GM18873 (cell line): ENCODE measurements around the gene SUPT5H.

Experiments used
- ATAC-seq: cut with Tn5 transposase; IDR thresholded peaks from one replicate; pipeline ENCODE4 v1.9.1; 2021; ENCODE audit warnings: mild to moderate bottlenecking, moderate library complexity, moderate number of reproducible peaks; ENCODE audit not compliant: unreplicated experiment, low FRiP score

SUPT5H gene

DNA sequence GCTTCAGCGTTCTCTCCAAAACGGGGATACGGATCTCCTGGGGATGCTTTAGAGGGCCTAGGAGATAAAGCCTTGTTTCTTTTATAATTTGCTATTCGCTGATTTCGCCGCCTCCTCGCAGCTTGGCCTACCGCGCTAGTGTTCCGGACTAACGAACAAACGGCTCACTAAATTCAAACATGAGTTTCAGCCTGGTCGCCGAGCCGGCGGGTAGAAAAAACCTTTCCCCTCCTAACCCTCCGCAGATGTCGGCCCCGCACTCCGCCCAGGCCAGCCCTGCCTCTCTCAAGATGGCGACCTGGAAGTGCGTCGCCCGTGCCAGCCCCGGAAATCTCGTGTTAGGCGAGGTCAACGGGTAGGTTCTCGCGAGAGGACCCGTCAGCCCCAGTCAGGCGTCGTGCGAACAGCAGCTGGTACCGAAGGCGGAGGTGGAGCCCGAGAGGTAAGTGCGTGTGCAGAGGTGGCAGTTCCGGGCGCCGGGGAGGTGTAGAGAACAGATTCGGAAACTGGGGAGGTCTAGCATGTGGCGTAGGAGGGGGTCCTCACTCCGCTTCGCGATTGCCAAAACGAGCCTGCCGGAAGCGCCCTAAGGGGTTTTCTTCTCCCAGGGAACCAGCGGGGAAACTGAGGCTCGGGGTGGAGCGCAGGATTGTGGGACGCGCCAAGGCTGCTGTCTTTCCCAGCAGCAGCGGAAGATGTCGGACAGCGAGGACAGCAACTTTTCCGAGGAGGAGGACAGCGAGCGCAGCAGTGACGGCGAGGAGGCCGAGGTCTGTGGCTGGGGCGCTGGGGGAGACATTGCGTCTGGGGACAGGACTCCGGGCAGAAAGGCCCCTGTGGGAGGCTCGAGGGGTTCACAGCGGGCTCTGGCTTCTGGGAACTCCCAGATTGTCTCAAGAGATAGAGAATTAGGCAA lies at the start of gene SUPT5H:
SUPT5H (plus strand) TSS at position 387 of the 916 bp plus-strand sequence; CDS start at position 696, 309 bp downstream.
- peak; percentile 75 for ATAC-seq

DNA sequence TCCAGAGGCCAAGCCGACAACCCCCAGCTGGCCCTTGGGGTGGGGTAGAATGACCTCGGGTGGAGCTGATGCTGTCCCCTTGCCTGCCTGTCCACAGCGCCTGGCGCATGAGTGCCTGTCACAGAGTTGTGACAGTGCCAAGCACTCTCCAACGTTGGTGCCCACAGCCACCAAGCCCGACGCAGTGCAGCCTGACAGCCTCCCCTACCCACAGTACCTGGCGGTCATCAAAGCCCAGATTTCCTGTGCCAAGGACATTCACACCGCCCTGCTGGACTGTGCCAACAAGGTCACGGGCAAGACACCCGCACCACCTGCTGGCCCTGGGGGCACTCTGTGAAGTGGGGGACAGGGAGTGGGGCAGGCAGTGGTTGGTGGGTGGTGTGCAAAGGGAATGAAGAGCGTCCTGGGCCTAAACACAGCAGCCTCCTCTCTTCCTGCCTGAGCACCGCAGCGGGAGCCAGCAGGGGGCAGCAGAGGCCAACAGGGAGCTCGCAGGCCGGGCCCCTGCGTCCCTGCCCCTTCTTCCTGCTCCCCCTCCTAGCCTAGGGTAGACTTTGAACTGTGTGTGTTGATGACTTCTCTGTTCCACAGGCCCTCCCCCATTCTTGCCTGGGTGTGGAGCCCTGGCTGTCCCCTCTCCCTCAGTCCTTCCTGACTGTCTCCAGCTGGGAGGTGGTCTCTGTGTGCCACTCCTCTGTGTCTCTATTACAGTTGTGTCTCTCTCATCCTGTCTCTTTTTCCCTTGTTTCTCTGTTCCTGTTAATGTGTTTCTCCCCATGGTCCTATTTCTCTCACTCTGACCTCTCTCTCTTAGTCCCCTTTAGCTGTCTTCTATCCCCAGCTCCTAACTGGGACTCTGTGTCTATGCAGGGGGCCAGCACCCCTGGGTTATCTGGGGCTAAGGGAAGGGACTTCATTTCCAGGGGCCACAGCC lies 47.8 kb upstream of the SUPT5H start:
- ATAC-seq, result no peak

DNA sequence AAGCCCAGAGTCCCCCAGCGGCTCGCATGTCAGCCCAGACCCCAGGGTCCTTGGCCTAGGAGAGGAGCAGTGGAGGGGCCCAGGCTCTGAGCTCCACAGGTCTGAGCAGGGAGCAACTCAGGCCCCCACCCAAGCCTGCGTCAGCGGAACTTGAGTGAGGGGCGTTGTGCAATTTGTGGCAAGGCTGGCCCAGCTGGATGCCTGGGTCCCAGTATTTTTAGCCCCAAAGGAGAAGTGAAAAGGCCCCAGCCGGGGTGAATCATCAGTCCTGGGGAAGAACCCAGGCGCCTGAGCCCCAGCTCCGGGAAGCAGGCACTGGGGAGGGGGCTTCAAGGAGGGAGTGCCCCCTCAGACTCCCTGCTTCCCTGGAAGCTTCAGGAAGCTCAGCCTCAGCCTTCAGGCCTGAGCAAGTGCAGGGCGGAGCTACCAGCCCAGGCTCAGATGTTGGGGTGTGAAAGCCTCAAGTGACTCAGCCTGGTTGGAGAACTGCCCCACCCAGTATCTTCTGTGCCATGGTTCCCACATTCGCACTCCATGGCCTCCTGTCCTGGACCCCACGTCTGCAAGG lies 47.0 kb upstream of the SUPT5H start:
- ATAC-seq, result no peak

GRCh38 chr19:39399668-39400050 lies 45.7 kb upstream of the SUPT5H start:
- no peak for ATAC-seq

DNA sequence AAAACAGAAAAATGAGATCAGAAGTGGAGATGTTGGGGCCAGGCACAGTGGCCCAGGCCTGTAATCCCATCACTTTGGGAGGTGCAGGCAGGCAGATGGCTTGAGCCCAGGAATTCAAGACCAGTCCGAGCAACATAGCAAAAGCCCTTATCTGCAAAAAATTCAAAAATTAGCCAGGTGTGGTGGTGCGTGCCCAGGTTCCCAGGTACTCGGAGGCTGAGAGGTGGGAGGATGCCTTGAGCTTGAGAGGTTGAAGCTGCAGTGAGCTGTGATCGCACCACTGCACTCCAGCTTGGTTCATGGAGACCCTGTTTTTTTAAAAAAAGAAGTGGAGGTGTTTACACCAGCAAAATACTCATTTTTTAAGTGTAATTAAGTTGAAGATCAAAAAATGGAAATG lies 45.3 kb upstream of the SUPT5H start:
- no peak for ATAC-seq

DNA sequence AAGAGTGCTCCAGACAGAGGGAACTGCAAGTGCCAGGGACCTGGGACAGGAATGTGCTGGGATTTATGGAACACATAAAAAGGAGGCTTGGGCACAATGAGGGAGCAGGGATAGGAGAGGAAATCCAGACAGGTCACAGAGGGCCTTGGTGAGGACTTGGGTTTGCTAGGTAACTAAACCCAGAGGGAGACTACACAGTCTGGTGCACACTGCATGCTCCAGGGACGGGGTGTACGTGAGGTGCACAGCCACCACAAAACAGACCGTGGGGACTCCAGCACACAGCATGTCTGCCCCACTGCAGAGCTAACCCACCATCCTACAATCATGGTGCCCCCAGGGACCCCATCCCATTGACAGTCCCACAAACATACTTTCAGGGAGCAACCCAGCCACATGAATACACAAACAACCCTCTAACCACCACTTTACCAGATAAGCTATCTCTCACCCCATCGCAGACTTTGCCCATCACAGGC lies 44.3 kb upstream of the SUPT5H start:
- ATAC-seq, result no peak

DNA sequence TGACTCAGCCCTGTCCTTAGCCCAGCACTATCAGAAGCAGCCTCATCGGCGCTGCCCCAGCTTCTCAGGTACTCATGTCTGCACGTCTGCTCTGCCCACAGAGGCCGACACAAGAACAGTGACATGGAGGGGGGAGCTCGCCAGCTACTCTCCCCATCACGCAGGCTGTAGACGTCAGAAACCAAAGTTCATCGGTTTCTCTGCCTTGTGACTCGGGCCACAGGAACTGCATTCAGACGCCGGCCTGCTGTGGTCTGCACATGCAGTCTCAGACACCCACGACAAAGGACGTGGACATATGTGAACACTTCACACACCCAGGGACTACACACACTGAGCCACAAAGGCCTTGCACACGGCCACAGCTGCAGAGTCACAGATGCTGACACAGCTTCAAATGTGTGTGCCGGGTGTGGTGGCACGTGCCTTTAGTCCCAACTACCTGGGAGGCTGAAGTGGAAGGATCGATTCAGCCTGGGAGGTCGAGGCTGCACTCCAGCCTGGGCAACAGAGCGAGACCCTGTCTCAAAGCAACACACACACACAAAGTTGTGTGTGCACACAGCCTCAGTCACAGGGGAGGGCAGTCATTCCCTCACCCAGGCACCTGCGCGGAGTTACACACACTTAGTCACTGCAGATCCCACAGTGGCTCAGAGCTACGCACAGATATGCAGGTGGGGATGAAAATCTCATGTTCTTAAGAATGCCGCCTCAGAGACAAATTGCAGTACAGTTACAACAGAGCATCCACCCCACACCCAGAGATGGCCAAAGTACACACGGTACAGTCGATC lies 43.6 kb upstream of the SUPT5H start:
- ATAC-seq, result no peak

- ATAC-seq, result no peak
Measured at GRCh38 chr19:39402346-39403300, 42.8 kb upstream of the SUPT5H start.

DNA sequence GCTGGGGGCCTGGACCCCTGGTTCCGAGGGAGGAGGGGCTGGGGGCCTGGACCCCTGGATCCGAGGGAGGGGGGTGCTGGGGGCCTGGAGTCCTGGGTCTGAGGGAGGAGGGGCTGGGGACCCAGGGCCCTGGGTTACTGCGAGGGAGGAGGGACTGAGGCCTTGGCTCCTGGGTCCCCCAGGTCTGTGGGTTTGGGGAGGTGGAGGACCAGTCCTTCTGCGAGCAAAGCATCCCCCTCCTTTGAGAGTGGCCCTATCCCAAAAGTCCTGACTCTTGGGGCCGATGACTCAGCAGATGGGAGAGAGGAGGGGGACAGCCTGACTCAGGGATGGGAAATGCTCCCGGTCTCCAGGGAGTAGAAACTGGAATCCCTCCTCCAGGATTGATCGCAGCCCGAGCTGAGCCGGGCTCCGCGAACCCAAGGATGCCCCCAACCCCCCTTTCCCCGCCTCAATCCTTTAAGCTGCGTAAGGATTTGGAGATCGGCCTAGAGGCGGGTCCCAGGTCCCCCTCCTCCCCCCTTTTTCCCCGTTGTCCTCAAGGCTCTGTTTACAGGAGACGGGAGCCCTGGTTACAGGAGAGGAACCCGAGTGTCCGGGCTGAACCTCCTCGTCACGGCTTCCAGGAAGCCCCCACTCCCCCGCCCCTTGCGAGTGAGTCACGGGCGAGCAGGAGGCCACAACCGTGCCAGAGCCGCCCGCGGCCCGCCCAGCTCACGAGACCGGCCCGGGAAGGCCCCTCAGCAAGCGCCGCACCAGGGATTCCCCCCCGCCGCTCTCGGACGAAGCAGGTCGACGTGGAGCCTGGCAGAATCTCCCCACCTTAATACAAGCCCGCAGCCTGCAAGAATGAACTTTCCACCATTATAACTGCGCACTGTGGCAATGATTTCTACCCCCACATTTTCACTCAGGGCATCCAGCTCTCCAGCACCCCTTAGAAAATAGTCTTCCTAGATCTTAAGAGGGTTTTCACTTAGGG lies 41.8 kb upstream of the SUPT5H start:
- ATAC-seq, result no peak

DNA sequence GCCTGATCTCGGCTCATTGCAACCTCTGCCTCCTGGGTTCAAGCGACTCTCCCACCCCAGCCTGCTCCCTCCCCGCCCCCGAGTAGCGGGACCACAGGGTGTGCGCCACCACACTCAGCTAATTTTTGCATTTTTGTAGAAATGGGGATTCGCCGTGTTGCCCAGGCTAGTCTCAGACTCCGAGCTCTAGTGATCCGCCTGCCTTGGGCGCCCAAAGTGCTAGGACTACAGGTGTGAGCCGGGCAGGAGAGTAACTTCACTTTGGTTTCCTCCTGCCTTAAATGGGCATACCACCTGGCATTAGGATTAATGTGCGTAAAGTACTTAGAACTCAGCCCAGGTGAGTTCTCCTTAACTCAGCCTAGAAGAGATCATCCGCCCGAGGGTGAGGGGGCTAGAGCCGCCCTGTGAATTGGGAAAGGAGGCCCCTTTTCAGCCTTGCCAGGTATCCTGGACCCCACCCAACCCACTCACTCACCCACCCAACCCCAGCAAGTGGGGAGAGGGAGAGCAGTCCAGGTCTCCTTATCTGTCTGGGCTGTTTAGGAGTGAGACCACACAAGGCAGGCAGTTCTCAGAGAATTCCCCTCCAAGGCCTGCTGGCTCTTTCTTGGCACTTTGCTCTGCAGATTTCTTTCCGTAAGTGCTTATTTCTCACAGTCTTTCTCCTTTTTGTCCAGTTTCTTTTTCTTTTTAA lies 40.0 kb upstream of the SUPT5H start:
- ATAC-seq, result no peak

GRCh38 chr19:39405958-39406655 lies 39.3 kb upstream of the SUPT5H start:
- ATAC-seq, result no peak

GRCh38 chr19:39406656-39407409 lies 38.5 kb upstream of the SUPT5H start, which contains the start of gene ZFP36:
ZFP36 (plus strand) TSS chr19:39406847; CDS start chr19:39406905, 58 bp downstream.
- no peak for ATAC-seq

DNA sequence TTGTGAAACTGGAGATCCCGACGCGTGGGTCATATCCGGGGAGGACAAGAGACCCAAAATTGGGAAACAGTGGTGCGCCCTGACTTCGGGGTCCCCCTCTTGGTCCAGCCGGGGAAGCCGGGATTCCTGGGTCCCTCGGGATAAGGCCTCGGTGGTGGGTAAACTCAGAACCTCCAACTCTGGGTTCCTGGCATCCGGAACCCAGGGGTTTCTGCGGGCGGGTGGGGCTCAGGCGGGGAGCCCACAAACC lies 38.0 kb upstream of the SUPT5H start:
- ATAC-seq, result no peak

- ATAC-seq, result no peak
Measured at GRCh38 chr19:39407660-39408391, 37.6 kb upstream of the SUPT5H start.
